Measurements from ENCODE around the gene PRRT1B.

Gene PRRT1B

GRCh38 chr9:131606896-131607567 lies 61.7 kb downstream of the PRRT1B start:
- Mint-ChIP-seq H3K4me1 (peaks cover 5% of the 10 kb centered on the region), H3K27me3 (no peaks in the 10 kb centered on the region), H3K9me3 (no peaks in the 10 kb centered on the region), H3K4me3 (no peak overlapping the region), H3K36me3 (peaks cover 5% of the 10 kb centered on the region), H3K27ac (peak overlapping the region; percentile 8)

- H3K27me3 Mint-ChIP-seq, result no peaks in the 10 kb centered on the region
- H3K4me1 Mint-ChIP-seq, result peaks cover 6% of the 10 kb centered on the region
- H3K27ac Mint-ChIP-seq, result peak overlapping the region; percentile 13
- H3K4me3 Mint-ChIP-seq, result no peak overlapping the region
- H3K36me3 Mint-ChIP-seq, result peaks cover 6% of the 10 kb centered on the region
- no peaks in the 10 kb centered on the region for H3K9me3 Mint-ChIP-seq
Measured at GRCh38 chr9:131607591-131607990, 62.3 kb downstream of the PRRT1B start.

GRCh38 chr9:131608493-131609037 lies 63.2 kb downstream of the PRRT1B start:
- Mint-ChIP-seq H3K4me3 (no peak overlapping the region), H3K9me3 (no peaks in the 10 kb centered on the region), H3K27ac (no peak overlapping the region), H3K27me3 (no peaks in the 10 kb centered on the region), H3K4me1 (peaks cover 6% of the 10 kb centered on the region), H3K36me3 (peaks cover 6% of the 10 kb centered on the region)

All from activated naive CD4-positive, alpha-beta T cell treated with anti-CD3 and anti-CD28 coated beads, Interleukin-2, amount 50 U/mL, for 24 hours (primary cell).